Measurements from ENCODE around the gene PSD.

PSD gene

GRCh38 chr10:102402512-102402896, 16.1 kb downstream of the PSD start:
- Histone ChIP-seq H3K79me2 (ENCODE audit: low read length) (peaks cover 19% of the 10 kb centered on the region), H3K27me3 (ENCODE audit: low read depth, low read length) (no peaks in the 10 kb centered on the region), H4K20me1 (ENCODE audit: insufficient read depth, low read length) (peaks cover 13% of the 10 kb centered on the region), H3K4me3 (ENCODE audit: low read length) (no peak overlapping the region), H2AFZ (ENCODE audit: low read depth, low read length) (no peak overlapping the region), H3K4me1 (ENCODE audit: low read length) (peaks cover 34% of the 10 kb centered on the region), H3K27ac (ENCODE audit: low read length) (no peak overlapping the region), H3K4me2 (ENCODE audit: low read length) (no peak overlapping the region), H3K36me3 (replicated peaks; ENCODE audit: low read depth, low read length) (peaks cover 29% of the 10 kb centered on the region), H3K9me3 (ENCODE audit: insufficient read depth, low read length) (no peaks in the 10 kb centered on the region), H3K9ac (ENCODE audit: low read length) (no peak overlapping the region)
- TF ChIP-seq EZH2phosphoT487 (IDR thresholded peaks at IDR 0.05; ENCODE audit: low read depth) (no peak), CTCF (IDR thresholded peaks at IDR 0.05; ENCODE audit: low read depth, low read length) (no peak)

DNA sequence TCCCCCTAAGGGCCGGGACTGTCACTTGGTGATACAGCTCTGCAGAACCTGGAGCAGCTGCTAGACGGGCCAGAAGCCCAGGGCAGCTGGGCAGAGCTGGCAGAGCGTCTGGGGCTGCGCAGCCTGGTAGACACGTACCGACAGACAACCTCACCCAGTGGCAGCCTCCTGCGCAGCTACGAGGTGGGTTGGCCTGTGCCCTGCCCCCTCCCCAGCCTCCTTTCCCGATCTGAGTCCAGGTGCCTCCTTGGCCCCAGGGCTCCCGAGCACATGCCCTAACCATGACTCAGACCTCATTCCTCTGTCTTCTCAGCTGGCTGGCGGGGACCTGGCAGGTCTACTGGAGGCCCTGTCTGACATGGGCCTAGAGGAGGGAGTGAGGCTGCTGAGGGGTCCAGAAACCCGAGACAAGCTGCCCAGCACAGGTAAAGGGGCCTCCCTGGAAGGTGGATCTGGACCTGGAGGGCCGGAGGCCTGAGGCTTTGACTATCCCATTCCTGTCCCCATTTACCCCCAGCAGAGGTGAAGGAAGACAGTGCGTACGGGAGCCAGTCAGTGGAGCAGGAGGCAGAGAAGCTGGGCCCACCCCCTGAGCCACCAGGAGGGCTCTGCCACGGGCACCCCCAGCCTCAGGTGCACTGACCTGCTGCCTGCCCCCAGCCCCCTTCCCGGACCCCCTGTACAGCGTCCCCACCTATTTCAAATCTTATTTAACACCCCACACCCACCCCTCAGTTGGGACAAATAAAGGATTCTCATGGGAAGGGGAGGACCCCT, 16.7 kb downstream of the PSD start:
- Histone ChIP-seq H3K4me1 (ENCODE audit: low read length) (peaks cover 38% of the 10 kb centered on the region), H3K4me3 (ENCODE audit: low read length) (no peak overlapping the region), H3K27me3 (ENCODE audit: low read depth, low read length) (no peaks in the 10 kb centered on the region), H3K27ac (ENCODE audit: low read length) (no peak overlapping the region), H2AFZ (ENCODE audit: low read depth, low read length) (no peak overlapping the region), H3K36me3 (replicated peaks; ENCODE audit: low read depth, low read length) (peaks cover 33% of the 10 kb centered on the region), H3K9me3 (ENCODE audit: insufficient read depth, low read length) (no peaks in the 10 kb centered on the region), H3K79me2 (ENCODE audit: low read length) (peaks cover 23% of the 10 kb centered on the region), H3K9ac (ENCODE audit: low read length) (no peak overlapping the region), H4K20me1 (ENCODE audit: insufficient read depth, low read length) (peaks cover 13% of the 10 kb centered on the region), H3K4me2 (ENCODE audit: low read length) (no peak overlapping the region)
- TF ChIP-seq EZH2phosphoT487 (IDR thresholded peaks at IDR 0.05; ENCODE audit: low read depth) (no peak), CTCF (IDR thresholded peaks at IDR 0.05; ENCODE audit: low read depth, low read length) (no peak)

GRCh38 chr10:102401342-102401654, 17.3 kb downstream of the PSD start:
- H3K36me3 ChIP-seq (replicated peaks; ENCODE audit: low read depth, low read length) = peaks cover 39% of the 10 kb centered on the region
- TF ChIP-seq CTCF (IDR thresholded peaks at IDR 0.05; ENCODE audit: low read depth, low read length) (no peak), EZH2phosphoT487 (IDR thresholded peaks at IDR 0.05; ENCODE audit: low read depth) (no peak)

DNA sequence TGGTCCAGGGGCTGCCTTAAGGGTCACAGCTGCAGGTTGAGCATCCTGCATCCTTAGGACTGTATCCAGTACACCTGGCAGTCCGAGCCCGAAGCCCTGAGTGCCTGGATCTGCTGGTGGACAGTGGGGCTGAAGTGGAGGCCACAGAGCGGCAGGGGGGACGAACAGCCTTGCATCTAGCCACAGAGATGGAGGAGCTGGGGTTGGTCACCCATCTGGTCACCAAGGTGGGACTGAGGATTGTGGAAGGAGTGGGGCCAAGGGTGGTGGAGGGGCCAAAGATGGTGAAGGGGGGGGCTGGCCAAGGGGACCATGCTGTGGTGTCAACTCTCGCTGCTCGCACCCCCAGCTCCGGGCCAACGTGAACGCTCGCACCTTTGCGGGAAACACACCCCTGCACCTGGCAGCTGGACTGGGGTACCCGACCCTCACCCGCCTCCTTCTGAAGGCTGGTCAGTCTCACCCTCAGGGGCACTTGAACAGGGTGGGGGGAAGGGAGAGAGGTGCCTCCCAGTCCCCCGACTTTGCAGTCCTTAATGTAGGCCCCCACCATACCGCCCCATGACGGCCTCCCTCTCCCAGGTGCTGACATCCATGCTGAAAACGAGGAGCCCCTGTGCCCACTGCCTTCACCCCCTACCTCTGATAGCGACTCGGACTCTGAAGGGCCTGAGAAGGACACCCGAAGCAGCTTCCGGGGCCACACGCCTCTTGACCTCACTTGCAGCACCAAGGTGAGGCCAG, 17.8 kb downstream of the PSD start:
- Histone ChIP-seq H3K4me1 (ENCODE audit: low read length) (peaks cover 45% of the 10 kb centered on the region), H3K36me3 (replicated peaks; ENCODE audit: low read depth, low read length) (peaks cover 44% of the 10 kb centered on the region), H3K4me2 (ENCODE audit: low read length) (no peak overlapping the region), H3K9me3 (ENCODE audit: insufficient read depth, low read length) (no peaks in the 10 kb centered on the region), H3K27me3 (ENCODE audit: low read depth, low read length) (no peaks in the 10 kb centered on the region), H3K4me3 (ENCODE audit: low read length) (no peak overlapping the region), H3K27ac (ENCODE audit: low read length) (no peak overlapping the region), H2AFZ (ENCODE audit: low read depth, low read length) (no peak overlapping the region), H3K79me2 (ENCODE audit: low read length) (peaks cover 35% of the 10 kb centered on the region), H3K9ac (ENCODE audit: low read length) (no peak overlapping the region), H4K20me1 (ENCODE audit: insufficient read depth, low read length) (peaks cover 13% of the 10 kb centered on the region)
- no peak for TF ChIP-seq CTCF (IDR thresholded peaks at IDR 0.05; ENCODE audit: low read depth, low read length)
- no peak for TF ChIP-seq EZH2phosphoT487 (IDR thresholded peaks at IDR 0.05; ENCODE audit: low read depth)

More at GRCh38 chr10:102401342-102401654, 17.3 kb downstream of the PSD start:
- H3K4me2 ChIP-seq (ENCODE audit: low read length) = no peak overlapping the region
- H3K27me3 ChIP-seq (ENCODE audit: low read depth, low read length) = no peaks in the 10 kb centered on the region
- H3K79me2 ChIP-seq (ENCODE audit: low read length) = peaks cover 29% of the 10 kb centered on the region
- peaks cover 44% of the 10 kb centered on the region for H3K4me1 ChIP-seq (ENCODE audit: low read length)
- no peak overlapping the region for H3K27ac ChIP-seq (ENCODE audit: low read length)
- no peaks in the 10 kb centered on the region for H3K9me3 ChIP-seq (ENCODE audit: insufficient read depth, low read length)
- H3K9ac ChIP-seq (ENCODE audit: low read length) = no peak overlapping the region
- peaks cover 13% of the 10 kb centered on the region for H4K20me1 ChIP-seq (ENCODE audit: insufficient read depth, low read length)
- no peak overlapping the region for H3K4me3 ChIP-seq (ENCODE audit: low read length)
- H2AFZ ChIP-seq (ENCODE audit: low read depth, low read length) = no peak overlapping the region
